ENCODE measurements around the gene BBS9.
"Not testable (repeated sequence)": the region's sequence is repeated elsewhere in the genome, so short reads cannot be mapped to it uniquely, and the experiment has no call there.

BBS9 gene

GRCh38 chr7:33423646-33424020, 294.3 kb downstream of the BBS9 start:
- in situ Hi-C loops (cut with HindIII; ENCODE audit: low sequenced_read_pairs): no loop called here

- in situ Hi-C loops (cut with HindIII; ENCODE audit: low sequenced_read_pairs): no loop called here
Measured at GRCh38 chr7:33425395-33425794, 296.0 kb downstream of the BBS9 start.

- in situ Hi-C loops (cut with HindIII; ENCODE audit: low sequenced_read_pairs): no loop called here
Measured at GRCh38 chr7:33425929-33426678, 296.7 kb downstream of the BBS9 start.

- in situ Hi-C loops (cut with HindIII; ENCODE audit: low sequenced_read_pairs): no loop called here
Measured at GRCh38 chr7:33428415-33428814, 299.1 kb downstream of the BBS9 start.

GRCh38 chr7:33431543-33431942, 302.2 kb downstream of the BBS9 start:
- in situ Hi-C loops (cut with HindIII; ENCODE audit: low sequenced_read_pairs): no loop called here

GRCh38 chr7:33432821-33433220, 303.5 kb downstream of the BBS9 start:
- in situ Hi-C loops (cut with HindIII; ENCODE audit: low sequenced_read_pairs): no loop called here

- in situ Hi-C loops (cut with HindIII; ENCODE audit: low sequenced_read_pairs): no loop called here
Measured at GRCh38 chr7:33433357-33433756, 304.0 kb downstream of the BBS9 start.

GRCh38 chr7:33444511-33444910, 315.1 kb downstream of the BBS9 start:
- in situ Hi-C loops (cut with HindIII; ENCODE audit: low sequenced_read_pairs): no loop called here

GRCh38 chr7:33446551-33446950, 317.2 kb downstream of the BBS9 start:
- in situ Hi-C loops (cut with HindIII; ENCODE audit: low sequenced_read_pairs): no loop called here

GRCh38 chr7:33448035-33448434, 318.7 kb downstream of the BBS9 start:
- in situ Hi-C loops (cut with HindIII; ENCODE audit: low sequenced_read_pairs): no loop called here

GRCh38 chr7:33449847-33450246, 320.5 kb downstream of the BBS9 start:
- in situ Hi-C loops (cut with HindIII; ENCODE audit: low sequenced_read_pairs): no loop called here

GRCh38 chr7:33452805-33453502, 323.6 kb downstream of the BBS9 start:
- in situ Hi-C loops (cut with HindIII; ENCODE audit: low sequenced_read_pairs): no loop called here

- in situ Hi-C loops (cut with HindIII; ENCODE audit: low sequenced_read_pairs): no loop called here
Measured at GRCh38 chr7:33457039-33457438, 327.7 kb downstream of the BBS9 start.

- in situ Hi-C loops (cut with HindIII; ENCODE audit: low sequenced_read_pairs): no loop called here
Measured at GRCh38 chr7:33458581-33458980, 329.2 kb downstream of the BBS9 start.

GRCh38 chr7:33459340-33459751, 330.0 kb downstream of the BBS9 start:
- in situ Hi-C loops (cut with HindIII; ENCODE audit: low sequenced_read_pairs): no loop called here

- in situ Hi-C loops (cut with HindIII; ENCODE audit: low sequenced_read_pairs): no loop called here
Measured at GRCh38 chr7:33463131-33463530, 333.8 kb downstream of the BBS9 start.

- in situ Hi-C loops (cut with HindIII; ENCODE audit: low sequenced_read_pairs): no loop called here
Measured at GRCh38 chr7:33466203-33466602, 336.8 kb downstream of the BBS9 start.

GRCh38 chr7:33471636-33472242, 342.4 kb downstream of the BBS9 start:
- in situ Hi-C loops (cut with HindIII; ENCODE audit: low sequenced_read_pairs): no loop called here

- in situ Hi-C loops (cut with HindIII; ENCODE audit: low sequenced_read_pairs): no loop called here
Measured at GRCh38 chr7:33472348-33473025, 343.1 kb downstream of the BBS9 start.

- in situ Hi-C loops (cut with HindIII; ENCODE audit: low sequenced_read_pairs): no loop called here
Measured at GRCh38 chr7:33477719-33478480, 348.5 kb downstream of the BBS9 start.

- in situ Hi-C loops (cut with HindIII; ENCODE audit: low sequenced_read_pairs): not testable (repeated sequence)
Measured at GRCh38 chr7:33484476-33484875, 355.1 kb downstream of the BBS9 start.

Data from DLD1 (cell line).